Epithelial cell of proximal tubule (primary cell): ENCODE data around the gene SPATA33. TPM values are rescaled to one million over a fixed set of nuclear protein-coding genes. Genes with fewer than 3 reads are reported as not detected.

Source experiments
- DNase-seq: peaks from one replicate; pipeline ENCODE4 v3.0.0-alpha.2; 2011; ENCODE audit warnings: low read depth
- H3K4me3 ChIP-seq: 2 replicates; pipeline ENCODE4 v1.5.1; 2011; ENCODE audit warnings: low read depth, mild to moderate bottlenecking, low read length
- CTCF ChIP-seq: conservative IDR thresholded peaks from 2 replicates; pipeline ENCODE4 v1.5.1; 2012; ENCODE audit warnings: low read depth, mild to moderate bottlenecking, low read length
- total RNA-seq: library from RNA; depleted of rRNA; stranded (reverse); fragments of >200 nt; gene quantifications from 2 replicates; pipeline ENCODE4 v1.2.3, GENCODE V29; 2015

Gene SPATA33
- total RNA-seq, 1 donor from 2014 or later = 8.1 TPM

DNA sequence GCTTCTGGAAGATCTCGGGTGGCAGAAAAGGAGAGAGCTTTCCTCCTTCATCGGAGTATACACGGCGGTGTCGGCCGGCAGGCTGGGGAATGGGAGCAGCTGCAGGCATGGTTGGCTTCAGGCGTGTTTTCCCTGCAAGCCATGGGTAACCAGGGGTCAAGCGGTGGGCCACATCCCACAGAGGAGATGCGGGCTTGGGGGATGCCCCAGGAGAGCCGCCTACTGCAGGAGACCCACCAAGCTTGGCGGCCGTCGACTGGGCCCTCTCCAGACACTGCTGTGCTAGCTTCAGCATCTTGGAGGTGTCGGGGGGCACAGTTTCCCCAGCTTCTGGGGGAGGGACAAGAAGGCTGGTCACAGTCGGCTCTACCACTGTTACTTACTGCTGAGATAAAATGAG lies 58.9 kb downstream of the SPATA33 start:
- no peak for DNase-seq
- no peak overlapping the region for H3K4me3 ChIP-seq
- no peak for TF ChIP-seq CTCF

DNA sequence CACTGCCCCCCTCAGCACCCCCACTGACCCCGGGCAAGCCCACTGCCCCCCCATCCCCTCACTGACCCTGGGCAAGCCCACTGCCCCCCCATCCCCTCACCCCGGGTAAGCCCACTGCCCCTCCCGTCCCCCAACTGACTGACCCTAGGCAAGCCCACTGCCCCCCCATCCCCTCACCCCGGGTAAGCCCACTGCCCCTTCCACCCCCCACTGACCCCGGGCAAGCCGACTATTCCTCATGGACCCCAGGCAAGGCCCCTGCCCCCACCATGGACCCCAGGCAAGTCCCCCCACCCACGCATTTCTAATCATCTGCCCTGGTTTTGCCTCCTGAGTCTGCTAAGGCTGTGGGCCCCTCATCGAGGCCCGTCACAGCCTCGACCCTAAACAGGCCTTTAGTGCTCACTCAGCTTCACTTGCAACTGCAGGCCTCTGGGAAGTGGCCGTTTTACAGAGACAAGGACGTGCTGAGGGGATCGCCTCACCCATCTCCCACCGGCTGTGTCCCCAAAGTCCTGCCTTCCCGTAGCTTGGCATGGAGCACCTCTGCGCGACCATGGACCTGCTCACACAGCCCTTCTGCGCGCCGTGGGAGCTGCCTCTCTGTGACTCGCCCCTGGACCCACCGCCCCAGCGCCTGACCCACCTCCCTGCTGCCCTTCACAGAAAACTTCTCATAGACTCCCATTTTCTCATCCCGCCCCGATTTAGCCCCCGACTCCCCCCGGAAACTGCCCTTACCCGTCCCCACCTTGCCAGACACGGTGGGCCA lies 59.5 kb downstream of the SPATA33 start:
- no peak for DNase-seq
- no peak overlapping the region for H3K4me3 ChIP-seq
- TF ChIP-seq CTCF = no peak

DNA sequence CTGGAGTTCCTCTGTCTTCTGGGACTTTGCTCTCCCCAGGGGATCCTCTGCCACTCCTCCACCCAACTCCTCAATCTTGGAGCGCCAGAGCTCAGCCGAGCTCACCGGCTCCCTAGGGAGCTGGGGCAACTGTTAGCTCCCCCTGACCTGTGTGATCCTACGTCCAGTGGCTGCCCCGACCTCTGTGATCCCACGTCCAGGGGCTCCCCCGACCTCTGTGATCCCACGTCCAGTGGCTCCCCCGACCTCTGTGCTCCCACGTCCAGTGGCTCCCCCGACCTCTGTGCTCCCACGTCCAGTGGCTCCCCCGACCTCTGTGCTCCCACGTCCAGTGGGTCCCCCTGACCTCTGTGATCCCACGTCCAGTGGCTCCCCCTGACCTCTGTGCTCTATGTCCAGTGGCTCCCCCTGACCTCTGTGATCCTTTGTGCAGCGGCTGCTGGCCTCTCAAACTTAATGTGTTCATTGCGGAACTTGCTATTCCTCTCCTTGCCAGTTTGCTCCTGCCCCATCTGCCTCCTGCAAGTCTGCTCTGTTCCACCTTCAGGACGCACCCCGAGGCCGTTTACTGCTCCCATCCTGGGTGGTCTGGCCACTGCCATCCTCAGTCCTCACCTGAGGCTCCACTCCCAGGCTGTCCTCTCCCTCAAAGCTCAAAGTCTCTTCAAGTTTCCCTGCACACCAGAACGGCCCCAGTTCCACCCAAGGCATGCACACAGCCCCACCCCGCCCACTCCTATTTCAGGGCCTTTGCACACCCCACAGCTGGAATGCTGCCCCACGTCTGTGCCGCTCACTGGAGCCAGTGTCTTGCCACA lies 60.3 kb downstream of the SPATA33 start:
- H3K4me3 ChIP-seq = no peak overlapping the region
- no peak for DNase-seq
- TF ChIP-seq CTCF = no peak

Other genes with a start within 250 kb of the SPATA33 start
- gene ANKRD11, start 167.3 kb upstream of the SPATA33 start, total RNA-seq = 44.3 and 50.8 TPM in 2 replicates
- 66.7 and 122 TPM in 2 replicates for gene SPG7, start 149.4 kb upstream of the SPATA33 start, total RNA-seq
- 5,232 and 9,109 TPM in 2 replicates for gene RPL13, start 97.2 kb upstream of the SPATA33 start, total RNA-seq
- gene CPNE7, start 82.1 kb upstream of the SPATA33 start, total RNA-seq = 16.6 and 20.2 TPM in 2 replicates
- gene DPEP1, start 44.2 kb upstream of the SPATA33 start, total RNA-seq = 0.65 and 5.0 TPM in 2 replicates
- gene CHMP1A, start 128 bp upstream of the SPATA33 start, total RNA-seq = 132 and 160 TPM in 2 replicates
- gene CDK10, start 28.9 kb downstream of the SPATA33 start, total RNA-seq = 35.1 and 57.2 TPM in 2 replicates
- gene SPATA2L, start 43.9 kb downstream of the SPATA33 start, total RNA-seq = 16.5 and 39.3 TPM in 2 replicates
- 3.8 and 11.4 TPM in 2 replicates for gene VPS9D1, start 63.1 kb downstream of the SPATA33 start, total RNA-seq
- 10.1 and 21.6 TPM in 2 replicates for gene ZNF276, start 63.7 kb downstream of the SPATA33 start, total RNA-seq
- gene FANCA, start 158.8 kb downstream of the SPATA33 start, total RNA-seq = 22.1 and 34.6 TPM in 2 replicates
- gene SPIRE2, start 170.6 kb downstream of the SPATA33 start, total RNA-seq = 2.8 and 3.5 TPM in 2 replicates
- 118 and 192 TPM in 2 replicates for gene TCF25, start 215.8 kb downstream of the SPATA33 start, total RNA-seq